ENCODE measurements around the gene TMEM81.

The TMEM81 gene

DNA sequence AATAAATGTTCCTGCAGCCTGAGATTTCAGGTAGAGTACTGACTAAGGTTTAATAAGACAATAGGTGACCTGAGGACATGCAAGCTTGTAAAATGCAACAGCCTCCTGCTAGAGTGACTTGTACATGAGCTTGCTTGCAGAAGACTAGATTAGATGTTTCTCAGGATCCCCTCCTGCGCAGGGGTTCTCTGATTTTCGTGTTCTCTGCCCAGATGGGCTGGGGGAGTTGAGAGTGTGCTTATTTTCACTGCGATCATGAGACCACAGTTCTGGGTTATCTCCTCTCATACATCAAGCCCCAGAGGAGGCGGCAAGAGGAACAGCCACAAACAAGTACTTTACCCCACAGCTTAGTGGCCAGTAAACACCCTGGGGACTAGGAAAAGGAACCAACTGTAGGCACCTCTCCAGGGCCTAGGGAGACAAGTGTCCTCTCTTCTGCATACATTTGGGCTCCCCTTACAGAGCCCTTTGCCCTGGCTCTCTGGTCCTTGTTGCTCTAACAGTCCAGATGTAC, 8.0 kb downstream of the TMEM81 start:
- DNase-seq, result no peak

- no peak for DNase-seq
These were observed 8.6 kb downstream of the TMEM81 start for GRCh38 chr1:205075642-205076155.

DNA sequence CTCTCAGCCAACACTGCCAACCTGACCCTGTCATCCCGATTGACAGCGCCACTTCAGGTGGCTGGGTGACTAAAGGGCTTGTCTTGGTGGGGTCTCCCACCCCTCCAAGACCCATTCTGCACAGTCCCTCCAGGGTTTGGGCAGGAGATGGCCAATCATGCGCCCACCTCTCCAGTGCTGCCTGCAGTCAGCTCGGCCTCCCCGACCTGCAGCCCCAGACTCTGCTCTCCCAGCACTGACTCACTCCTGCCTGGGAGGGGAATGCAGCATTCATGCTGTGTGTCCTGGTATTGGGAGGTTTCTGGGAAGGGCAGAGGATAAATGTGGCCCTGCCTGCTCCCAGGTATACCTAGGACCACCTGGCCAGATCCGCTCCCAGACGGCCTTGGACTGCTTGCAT, 9.7 kb downstream of the TMEM81 start:
- DNase-seq, result no peak

- DNase-seq, result no peak
These were observed 10.2 kb downstream of the TMEM81 start for GRCh38 chr1:205074084-205074483.

DNA sequence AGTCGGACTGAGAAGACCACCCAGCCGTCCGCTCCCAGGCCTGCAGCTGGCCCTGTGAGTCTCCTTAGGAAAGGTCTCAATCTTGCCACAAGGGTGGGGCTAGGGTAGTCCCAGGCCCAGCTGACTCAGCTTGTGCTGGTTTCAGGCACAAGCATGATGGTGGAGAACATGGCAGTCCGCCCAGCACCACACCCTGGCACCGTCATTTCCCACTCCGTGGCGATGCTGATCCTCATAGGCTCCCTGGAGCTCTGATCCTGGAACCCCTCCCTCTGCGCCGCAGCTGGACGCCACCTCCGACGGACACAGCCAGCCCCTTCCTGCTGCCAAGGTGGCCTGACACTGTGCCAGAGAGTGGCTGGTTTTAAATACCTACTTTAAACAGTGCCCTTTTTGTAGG, 10.7 kb downstream of the TMEM81 start:
- no peak for DNase-seq

DNA sequence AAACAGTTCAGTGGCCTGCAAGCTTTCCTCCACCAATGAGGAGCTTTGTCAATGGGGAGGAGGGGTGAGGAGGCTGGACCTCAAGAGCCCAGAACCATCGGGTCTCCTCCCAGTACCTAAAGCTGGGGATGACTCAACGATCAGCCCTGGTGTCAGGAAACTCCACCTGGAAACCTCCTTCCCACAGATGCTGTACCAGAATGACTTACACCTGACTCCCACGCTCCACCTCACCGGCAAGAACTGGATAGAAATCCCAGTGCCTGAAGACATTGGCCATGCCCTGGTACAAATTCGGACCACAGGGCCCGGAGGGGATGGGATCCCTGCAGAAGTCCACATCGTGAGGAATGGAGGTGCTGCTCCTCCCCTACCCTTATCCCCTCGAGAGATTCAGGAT, 11.4 kb downstream of the TMEM81 start:
- no peak for DNase-seq

GRCh38 chr1:205072286-205072685, 12.0 kb downstream of the TMEM81 start:
- DNase-seq, result no peak

DNA sequence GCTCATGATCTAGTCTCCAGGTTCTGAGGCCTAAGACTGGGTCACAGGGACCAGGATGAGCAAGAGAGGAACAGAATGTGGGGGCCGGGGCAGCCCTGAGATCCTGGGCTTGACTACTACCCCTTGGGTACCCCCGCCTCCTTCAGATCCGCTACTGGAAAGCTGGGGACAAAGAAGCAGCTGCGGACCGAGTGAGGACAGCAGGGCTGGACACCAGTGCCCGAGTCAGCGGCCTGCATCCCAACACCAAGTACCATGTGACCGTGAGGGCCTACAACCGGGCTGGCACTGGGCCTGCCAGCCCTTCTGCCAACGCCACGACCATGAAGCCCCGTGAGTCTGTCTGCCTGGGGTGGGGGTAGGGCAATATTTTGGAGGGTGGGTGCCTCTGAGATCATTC, 12.5 kb downstream of the TMEM81 start:
- DNase-seq, result no peak

DNA sequence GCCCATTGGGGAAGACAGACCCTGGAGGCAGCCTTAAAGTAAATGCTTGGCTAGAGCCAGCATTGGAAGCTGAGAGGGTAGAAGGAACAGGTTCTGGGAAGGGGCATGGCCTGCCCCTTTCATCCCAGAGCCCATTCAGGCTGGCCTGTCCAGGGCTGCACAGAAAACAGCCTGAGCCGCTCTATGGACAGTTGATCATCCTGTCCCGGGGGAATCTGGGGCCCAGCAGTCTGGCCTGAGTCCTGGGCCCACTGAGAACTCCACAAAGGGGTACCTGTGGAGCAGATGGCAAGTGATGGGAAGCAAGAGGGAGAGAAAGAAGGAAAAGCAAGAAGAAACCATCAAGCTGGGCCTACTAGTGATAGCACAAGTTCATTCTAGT, 13.2 kb downstream of the TMEM81 start:
- DNase-seq, result no peak

DNA sequence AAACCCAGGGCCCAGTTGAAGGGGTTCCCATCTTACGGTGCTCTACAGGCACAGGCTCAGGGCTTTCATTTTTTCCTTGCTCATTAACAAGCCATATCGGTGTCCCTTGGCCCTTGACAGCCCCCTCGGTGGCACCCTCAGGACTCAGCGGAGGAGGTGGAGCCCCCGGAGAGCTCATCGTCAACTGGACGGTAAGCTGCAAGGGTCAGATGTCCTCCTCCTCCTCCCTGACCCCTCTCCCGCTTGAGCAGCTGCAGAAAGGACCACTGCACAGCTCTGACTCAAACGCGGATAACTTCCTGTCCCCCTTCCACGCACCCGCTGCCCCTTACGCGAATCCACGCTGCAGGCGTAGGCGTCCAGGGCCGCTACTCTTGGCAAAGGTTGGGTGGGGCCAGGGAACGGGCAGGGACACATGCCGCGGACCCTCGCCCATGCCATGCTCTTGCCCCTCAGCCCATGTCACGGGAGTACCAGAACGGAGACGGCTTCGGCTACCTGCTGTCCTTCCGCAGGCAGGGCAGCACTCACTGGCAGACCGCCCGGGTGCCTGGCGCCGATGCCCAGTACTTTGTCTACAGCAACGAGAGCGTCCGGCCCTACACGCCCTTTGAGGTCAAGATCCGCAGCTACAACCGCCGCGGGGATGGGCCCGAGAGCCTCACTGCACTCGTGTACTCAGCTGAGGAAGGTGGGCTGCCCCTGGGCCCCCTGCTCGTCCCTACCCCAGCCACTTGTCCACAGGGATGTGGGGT, 14.7 kb downstream of the TMEM81 start:
- DNase-seq, result no peak

GRCh38 chr1:205068457-205069040, 15.7 kb downstream of the TMEM81 start:
- DNase-seq, result no peak

DNA sequence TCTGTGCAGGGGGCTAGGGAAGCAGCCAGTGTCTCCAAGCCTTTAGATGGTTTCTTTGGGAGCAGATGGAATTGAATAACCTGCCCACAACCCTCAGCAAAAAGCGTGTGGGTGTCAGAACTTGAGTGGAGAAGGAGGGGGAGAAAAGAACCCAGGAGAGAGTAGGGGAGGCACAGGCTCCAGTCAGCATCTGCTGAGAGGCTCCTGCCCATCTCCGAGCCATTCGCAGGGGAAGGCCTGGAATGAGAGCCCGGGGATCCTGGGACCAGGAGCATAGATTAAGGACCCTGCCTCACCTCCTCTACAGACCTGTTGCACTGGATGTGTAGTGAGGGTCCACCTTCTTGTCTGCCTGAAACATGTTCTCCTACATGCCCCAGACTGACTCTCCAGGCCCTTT, 16.3 kb downstream of the TMEM81 start:
- no peak for DNase-seq

GRCh38 chr1:205067031-205067430, 17.2 kb downstream of the TMEM81 start:
- DNase-seq, result no peak

DNA sequence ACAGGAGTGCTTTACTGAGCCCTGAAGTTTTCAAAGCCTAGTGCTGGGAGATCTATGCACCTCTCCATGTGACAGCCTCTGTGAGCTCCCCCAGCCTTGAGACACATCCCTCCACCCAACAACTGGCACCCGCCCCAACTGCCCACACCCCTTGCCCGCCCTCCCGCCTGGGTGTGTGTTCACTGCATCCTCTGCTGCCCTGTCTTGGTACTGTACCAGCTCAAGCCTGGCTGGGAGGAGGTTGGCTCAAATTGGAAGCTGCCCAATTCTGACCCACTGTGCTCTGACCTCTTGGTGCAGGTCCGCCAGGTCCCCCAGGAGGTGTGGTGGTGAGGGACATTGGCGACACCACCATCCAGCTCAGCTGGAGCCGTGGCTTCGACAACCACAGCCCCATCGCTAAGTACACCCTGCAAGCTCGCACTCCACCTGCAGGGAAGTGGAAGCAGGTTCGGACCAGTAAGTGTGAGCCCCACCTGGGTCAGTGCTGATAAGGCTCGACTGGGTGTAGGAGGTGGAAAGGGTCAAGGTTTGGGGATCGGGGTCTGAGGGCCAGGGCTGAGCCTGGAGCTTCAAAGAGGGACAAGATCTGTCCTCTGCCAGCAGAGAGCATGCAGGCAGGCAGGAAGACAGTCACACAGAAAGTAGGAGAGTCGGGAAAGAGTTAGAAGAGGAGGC, 18.0 kb downstream of the TMEM81 start:
- DNase-seq, result no peak

DNA sequence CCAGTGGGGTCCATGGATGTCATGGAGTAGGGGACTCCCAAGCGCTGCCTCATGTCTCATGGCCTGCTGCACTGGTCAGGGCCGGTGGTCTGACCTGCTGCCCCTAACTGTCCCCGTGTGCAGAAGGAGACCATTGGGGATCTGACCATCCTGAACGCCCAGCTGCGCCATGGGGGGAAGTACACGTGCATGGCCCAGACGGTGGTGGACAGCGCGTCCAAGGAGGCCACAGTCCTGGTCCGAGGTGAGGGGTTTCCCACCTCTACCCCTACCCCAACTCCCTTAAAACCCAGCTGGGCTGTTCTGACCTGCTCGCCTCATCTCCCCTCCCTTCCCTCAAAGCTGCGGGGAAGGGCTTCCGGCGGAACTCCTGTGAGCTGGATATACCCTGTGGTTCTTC, 18.6 kb downstream of the TMEM81 start:
- peak; percentile 22 for DNase-seq

- peak; percentile 48 for DNase-seq
These were observed 19.4 kb downstream of the TMEM81 start for GRCh38 chr1:205064741-205065316.

DNA sequence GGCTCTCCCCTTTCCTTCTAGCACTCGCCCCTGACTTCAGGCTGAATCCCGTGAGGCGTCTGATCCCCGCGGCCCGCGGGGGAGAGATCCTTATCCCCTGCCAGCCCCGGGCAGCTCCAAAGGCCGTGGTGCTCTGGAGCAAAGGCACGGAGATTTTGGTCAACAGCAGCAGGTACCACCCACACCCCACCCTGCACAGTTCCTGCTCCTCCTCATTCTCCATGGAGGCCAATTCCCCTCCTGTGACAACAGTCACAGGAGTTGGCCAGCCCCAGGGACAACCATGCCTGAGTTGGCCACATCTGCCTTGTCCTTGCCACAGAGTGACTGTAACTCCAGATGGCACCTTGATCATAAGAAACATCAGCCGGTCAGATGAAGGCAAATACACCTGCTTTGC, 20.0 kb downstream of the TMEM81 start:
- peak; percentile 37 for DNase-seq

DNA sequence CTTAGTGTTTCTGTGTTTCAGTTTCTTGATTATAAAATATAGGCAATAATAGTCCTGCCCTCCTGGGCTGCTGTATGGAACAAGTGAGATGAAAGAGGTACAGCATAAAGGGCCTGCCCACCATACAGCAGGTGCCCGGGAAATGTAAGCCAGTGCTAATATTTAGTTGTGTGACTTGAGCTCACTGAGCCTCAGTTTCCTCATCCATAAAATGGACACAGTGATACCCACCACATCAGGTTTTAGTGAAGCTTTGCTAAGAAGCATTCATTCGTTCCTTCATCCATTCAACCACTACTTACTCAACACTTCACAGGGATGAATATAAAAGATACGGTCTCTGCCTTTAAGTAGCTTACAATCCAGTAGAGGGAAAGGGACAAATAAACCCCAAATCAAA, 21.4 kb downstream of the TMEM81 start:
- no peak for DNase-seq

DNA sequence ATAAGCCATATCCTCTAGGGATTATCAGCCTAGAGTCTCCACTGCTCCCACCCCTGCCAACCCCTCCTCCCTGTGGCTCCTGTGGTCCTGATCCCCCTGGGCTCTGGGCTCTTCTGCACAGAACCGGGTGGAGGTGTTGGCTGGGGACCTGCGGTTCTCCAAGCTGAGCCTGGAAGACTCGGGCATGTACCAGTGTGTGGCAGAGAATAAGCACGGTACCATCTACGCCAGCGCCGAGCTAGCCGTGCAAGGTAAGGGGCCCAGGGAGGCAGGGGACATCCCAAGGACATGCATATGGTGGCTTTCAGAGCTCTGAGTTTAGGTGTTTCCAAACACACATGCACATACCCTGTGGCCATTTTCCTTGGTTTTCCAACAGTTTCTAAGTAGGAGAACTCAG, 21.9 kb downstream of the TMEM81 start:
- DNase-seq, result no peak

DNA sequence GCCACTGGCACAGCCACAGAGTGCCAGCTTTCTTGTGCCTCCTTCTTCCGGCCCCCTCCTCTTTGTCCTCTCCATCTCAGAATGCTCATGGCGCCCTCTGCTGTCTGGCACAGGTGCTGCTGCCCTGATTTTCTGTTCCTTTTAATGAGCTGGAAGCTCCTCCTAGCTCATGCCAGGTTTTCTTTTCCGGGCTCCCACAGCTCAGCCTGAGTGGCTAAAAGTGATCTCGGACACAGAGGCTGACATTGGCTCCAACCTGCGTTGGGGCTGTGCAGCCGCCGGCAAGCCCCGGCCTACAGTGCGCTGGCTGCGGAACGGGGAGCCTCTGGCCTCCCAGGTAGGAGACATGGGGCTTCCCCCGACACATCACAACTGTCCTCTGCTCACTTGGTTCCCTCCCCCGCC, 22.6 kb downstream of the TMEM81 start:
- DNase-seq, result peak; percentile 86

GRCh38 chr1:205061227-205061626, 23.0 kb downstream of the TMEM81 start:
- DNase-seq, result no peak

- no peak for DNase-seq
These were observed 23.5 kb downstream of the TMEM81 start for GRCh38 chr1:205060746-205061145.

- DNase-seq, result no peak
These were observed 24.6 kb downstream of the TMEM81 start for GRCh38 chr1:205059660-205060059.

GRCh38 chr1:205058853-205059252, 25.4 kb downstream of the TMEM81 start:
- DNase-seq, result no peak
